Measurements from ENCODE around the gene CDH20.

GRCh38 chr18:61589724-61590065 lies 256.5 kb downstream of the CDH20 start:
- TF ChIP-seq CTCF (conservative IDR thresholded peaks at IDR 0.05 in 1 of 2, IDR thresholded peaks at IDR 0.05 in 1 of 2; ENCODE audit: low read depth in 1 of 2, low read length in 2 of 2) (no peak), EZH2 (IDR thresholded peaks at IDR 0.05; ENCODE audit: low read length, missing control alignments) (no peak)

Data from fibroblast of lung (primary cell).